NCI-H2029 treated with DMSO at 0.1 percent for 48 hours (cell line): ENCODE data around the gene GPR153.
A peak's percentile ranks its signal among the peaks of the same experiment; 100 is the strongest.
"Not testable (repeated sequence)": the region's sequence is repeated elsewhere in the genome, so short reads cannot be mapped to it uniquely, and the experiment has no call there.

Experiments
- DNase-seq: peaks from one replicate; lab custom pipeline; 2025; lab: John Stamatoyannopoulos, UW

The GPR153 gene

DNA sequence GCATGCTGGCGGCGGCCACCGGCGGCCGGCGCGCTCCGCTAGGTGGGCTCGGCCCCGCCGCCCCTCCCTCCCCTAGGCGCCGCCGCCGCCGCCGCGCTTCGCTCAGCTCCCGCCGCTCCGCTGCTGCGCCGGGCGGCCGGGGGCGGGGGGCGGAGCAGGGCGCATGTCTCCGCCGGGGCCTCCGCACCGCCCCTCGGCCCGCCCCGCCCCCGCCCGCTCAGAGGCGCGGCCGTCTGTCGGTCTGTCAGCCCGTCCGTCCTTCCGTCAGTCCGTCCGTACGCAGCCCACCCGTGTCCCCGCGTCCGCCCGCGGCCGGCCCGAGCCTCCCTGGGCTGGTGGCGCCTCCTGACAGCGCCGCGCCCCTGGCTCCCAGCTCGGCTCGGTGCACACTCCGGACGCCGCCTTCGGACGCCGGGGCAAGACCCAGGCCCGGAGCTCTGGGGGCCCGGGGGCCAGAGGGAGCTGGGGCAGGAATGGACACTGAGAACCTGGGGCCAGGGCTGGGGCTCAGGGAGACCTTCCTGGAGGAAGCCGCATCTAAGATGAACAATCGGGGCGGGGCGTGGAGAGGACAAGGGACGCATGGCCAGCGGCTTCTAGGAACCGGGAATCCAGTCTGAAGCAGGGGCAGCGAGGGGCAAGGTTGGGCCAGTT lies at the start of gene GPR153:
Gene GPR153 (minus strand): TSS at position 138 of the 654 bp plus-strand sequence. CDS start 6,193 bp downstream, outside the sequence.
- DNase-seq, result no peak

- DNase-seq, result no peak
Measured at GRCh38 chr1:6310116-6310848, 49.4 kb upstream of the GPR153 start.

DNA sequence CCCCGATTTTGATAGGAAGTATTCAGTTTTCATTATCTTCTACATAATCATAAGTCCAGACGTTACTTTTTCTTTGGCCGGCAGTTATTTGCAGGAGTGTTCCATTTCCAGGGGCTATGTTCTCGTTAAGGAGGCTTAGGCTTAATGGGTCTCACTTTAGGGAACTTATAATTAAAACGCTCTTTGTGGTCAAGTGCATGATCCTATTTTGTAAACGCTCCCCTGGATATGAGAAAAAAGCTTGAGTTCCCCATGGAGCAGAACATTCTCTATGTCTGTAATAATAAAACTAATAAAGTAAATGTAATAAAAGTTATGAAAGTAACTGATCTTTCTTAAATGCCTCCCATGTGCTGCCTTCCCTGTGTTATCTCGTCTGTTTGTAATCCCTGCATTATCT lies 48.7 kb upstream of the GPR153 start:
- no peak for DNase-seq

GRCh38 chr1:6308449-6308848 lies 47.6 kb upstream of the GPR153 start:
- no peak for DNase-seq

DNA sequence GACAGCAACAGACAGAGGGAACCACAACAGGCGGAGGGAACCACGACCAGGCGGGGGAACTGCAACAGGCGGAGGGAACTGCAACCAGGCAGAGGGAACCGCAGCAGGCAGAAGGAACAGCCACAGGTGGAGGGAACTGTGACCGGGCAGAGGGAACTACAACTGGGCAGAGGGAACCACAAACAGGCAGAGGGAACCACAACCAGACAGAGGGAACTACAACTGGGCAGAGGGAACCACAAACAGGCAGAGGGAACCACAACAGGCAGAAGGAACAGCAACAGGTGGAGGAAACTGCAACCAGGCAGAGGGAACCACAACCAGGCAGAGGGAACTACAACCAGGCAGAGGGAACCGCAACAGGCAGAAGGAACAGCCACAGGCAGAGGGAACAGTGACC lies 46.8 kb upstream of the GPR153 start:
- DNase-seq, result not testable (repeated sequence)

GRCh38 chr1:6307099-6307498 lies 46.2 kb upstream of the GPR153 start:
- DNase-seq, result no peak

GRCh38 chr1:6303397-6304012 lies 42.6 kb upstream of the GPR153 start:
- DNase-seq, result no peak

- no peak for DNase-seq
Measured at GRCh38 chr1:6302568-6302967, 41.7 kb upstream of the GPR153 start.

- DNase-seq, result no peak
Measured at GRCh38 chr1:6301526-6301925, 40.6 kb upstream of the GPR153 start.

- DNase-seq, result no peak
Measured at GRCh38 chr1:6300342-6301048, 39.6 kb upstream of the GPR153 start.

GRCh38 chr1:6299557-6300165 lies 38.8 kb upstream of the GPR153 start:
- no peak for DNase-seq

DNA sequence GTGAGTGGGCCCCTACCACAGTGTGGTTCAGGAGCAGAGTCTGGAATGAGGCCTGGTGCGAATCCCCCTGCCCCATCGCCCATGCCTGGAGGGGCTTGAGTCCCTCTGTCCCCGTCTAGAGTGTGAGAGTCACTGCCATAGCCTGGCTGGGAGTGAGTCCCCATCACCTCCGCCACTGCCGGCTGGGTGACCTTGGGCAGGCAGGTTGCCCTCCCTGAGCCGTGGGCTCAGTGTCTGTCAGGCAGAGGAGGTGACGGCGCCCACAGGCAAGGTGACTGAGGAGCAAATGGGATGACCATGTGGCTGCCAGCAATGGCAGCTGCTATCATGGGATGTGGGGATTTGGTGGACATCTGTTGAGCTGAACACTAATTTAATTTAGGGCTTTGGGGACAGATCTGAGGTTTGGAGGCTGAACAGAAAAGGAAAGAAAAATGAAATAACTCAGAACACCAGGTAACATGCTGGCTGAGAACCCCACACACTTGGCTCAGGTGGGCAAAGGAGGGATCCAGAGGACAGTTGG lies 38.1 kb upstream of the GPR153 start:
- DNase-seq, result no peak

DNA sequence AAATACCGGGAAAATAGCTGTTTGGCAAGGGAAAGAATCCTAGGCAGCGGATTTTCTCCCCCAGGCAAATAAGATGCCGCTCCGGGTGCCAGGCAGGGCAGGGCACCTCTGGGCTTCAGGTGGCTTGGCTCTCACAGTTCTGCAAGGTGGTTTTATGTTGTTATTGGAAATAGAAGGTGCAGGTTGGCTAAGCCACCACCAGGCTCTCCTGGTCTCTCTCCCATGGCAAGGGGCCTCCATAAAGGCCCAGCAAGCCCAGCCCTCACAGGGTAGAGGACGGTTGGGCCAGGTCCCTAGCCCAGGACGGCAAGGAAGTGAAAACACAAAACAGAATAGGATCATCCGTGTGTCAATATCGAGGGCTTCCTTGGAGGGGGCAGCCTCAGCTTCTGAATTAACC lies 37.6 kb upstream of the GPR153 start:
- DNase-seq, result no peak

- DNase-seq, result no peak
Measured at GRCh38 chr1:6295910-6296309, 35.0 kb upstream of the GPR153 start.

DNA sequence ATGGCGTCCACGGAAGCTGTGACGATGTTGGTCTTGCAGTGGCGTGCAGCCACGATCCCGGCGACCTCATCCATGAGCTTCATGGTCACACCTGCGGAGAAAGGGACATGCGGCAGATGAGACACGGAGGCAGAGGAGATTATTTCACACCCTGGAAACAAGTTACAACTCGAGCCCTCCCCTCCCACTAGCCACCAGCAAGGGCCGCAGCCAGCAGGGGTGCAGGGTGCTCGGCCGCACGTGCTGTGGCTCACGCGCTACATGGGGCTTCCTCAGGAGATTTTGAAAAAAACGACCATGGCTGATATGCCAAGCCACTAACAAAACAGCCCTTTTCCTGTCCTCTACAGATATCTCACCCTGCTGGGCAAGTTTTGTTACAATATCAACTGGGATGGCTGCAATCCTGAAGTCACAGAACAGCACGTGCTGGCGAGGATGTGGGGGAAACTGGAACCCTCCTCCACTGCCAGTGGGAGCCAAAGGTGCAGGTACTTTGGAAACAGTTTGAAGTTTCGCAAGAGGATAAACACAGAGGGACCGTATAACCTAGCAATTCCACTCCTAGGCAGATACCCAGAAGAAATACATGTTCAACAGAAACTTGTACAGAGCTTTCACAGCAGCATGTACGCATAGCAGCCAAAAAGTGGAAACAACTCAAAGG lies 34.1 kb upstream of the GPR153 start:
- DNase-seq, result no peak

DNA sequence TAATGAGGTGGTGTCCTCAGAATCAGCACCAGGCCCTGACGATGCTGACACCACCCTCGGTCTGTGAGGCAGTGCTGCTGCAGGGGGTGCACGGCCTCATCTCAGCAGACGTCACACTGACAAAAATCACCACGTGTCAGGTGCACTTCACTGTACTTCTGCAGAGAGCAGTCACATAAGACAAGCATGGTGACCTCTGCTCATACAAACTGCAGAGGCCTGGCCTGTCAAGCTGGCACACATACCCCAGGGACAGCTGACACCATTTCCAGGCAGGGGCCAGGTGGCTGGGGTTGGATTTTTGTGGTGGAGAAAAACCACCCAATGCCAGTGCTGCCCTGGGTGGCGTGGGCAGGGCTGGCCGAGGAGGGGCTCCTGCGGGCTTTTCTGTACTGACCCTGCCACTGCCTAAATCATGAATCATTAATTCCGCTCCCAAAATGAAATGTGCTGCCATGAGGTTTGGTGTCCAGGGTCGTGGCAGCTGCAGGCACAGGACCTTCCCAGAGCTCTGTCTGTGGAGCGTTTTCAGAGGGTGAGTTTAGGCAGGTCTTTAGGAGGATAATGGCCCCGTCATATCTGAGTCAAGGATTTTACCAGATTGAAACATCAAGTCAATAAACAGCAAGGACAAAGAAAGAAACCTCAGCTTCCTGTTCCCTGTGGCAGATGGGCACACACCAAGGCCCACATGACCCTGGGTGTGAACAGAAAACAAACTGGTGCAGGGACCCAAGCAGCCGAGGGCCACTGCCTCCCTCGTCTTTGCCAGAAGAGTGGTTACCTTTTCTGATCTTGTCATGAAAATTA lies 33.4 kb upstream of the GPR153 start:
- no peak for DNase-seq

DNA sequence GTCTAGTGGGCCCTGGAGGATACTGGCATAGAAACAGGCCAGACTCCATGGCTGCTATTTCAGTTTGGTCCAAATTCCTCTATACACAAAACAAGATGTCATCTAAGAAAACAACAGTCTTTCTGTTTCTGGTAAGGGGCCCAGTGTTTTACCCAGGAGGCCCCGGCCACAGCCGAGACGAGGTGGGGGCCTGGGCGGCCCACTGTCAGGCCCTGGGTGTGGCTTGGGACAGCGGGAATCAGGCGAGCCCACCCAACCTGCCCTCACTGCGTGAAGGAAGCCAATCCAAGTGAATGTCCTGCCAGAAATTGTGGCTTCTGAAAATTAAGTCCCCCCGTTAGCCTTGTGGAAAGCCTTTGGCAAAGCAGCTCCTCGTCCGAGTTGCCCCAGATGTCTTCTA lies 31.2 kb upstream of the GPR153 start:
- DNase-seq, result no peak

DNA sequence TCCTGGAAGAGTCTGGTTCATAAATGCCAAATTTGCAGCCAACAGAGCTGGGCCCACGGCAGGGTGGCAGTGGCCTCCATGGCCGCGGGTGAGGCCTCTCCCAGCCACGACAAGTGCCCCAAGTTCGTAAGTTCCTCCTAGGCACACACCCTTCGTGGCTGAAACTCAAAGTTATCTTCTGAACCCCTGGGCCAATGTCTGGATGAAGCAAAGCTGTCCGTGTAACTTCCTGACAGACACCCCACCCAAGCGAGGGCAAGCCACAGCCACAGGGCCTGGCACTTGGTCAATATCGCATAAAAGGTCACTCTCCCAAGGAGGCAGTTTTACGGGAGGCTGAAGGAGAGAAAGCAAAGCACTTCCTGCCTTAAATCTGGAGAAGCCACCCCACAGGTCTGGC lies 27.8 kb upstream of the GPR153 start:
- DNase-seq, result no peak

GRCh38 chr1:6288026-6288425 lies 27.1 kb upstream of the GPR153 start:
- DNase-seq, result no peak

- peak; percentile 94 for DNase-seq
Measured at GRCh38 chr1:6287431-6287886, 26.6 kb upstream of the GPR153 start.
